GM21717 (cell line): Measurements from ENCODE around the gene HES7.
A peak's percentile ranks its signal among the peaks of the same experiment; 100 is the strongest.
"Not testable (repeated sequence)": the region's sequence is repeated elsewhere in the genome, so short reads cannot be mapped to it uniquely, and the experiment has no call there.

ENCODE experiments used
- ATAC-seq: cut with Tn5 transposase; IDR thresholded peaks from one replicate; pipeline ENCODE4 v1.9.1; 2021; ENCODE audit warnings: mild to moderate bottlenecking, moderate library complexity; ENCODE audit not compliant: unreplicated experiment

The HES7 gene

GRCh38 chr17:8105957-8106398 lies 17.9 kb downstream of the HES7 start:
- no peak for ATAC-seq

- no peak for ATAC-seq
Measured at GRCh38 chr17:8104911-8105310, 19.0 kb downstream of the HES7 start.

GRCh38 chr17:8103549-8103948 lies 20.4 kb downstream of the HES7 start:
- ATAC-seq = no peak

GRCh38 chr17:8101721-8102120 lies 22.2 kb downstream of the HES7 start:
- no peak for ATAC-seq

- ATAC-seq = no peak
Measured at GRCh38 chr17:8100763-8101162, 23.1 kb downstream of the HES7 start.

GRCh38 chr17:8100111-8100510 lies 23.8 kb downstream of the HES7 start:
- no peak for ATAC-seq

- ATAC-seq = no peak
Measured at GRCh38 chr17:8096541-8096940, 27.4 kb downstream of the HES7 start.

GRCh38 chr17:8095361-8095760 lies 28.5 kb downstream of the HES7 start:
- no peak for ATAC-seq

- no peak for ATAC-seq
Measured at GRCh38 chr17:8091033-8091687, 32.7 kb downstream of the HES7 start.

- no peak for ATAC-seq
Measured at GRCh38 chr17:8089728-8090127, 34.2 kb downstream of the HES7 start.

- ATAC-seq = no peak
Measured at GRCh38 chr17:8087952-8088230, 36.0 kb downstream of the HES7 start.

- no peak for ATAC-seq
Measured at GRCh38 chr17:8087075-8087951, 36.6 kb downstream of the HES7 start, which contains the start of gene ALOX12B. Gene ALOX12B (minus strand): TSS chr17:8087716. CDS start chr17:8087442, 274 bp downstream.

- no peak for ATAC-seq
Measured at GRCh38 chr17:8084250-8084649, 39.7 kb downstream of the HES7 start.

GRCh38 chr17:8082292-8082691 lies 41.6 kb downstream of the HES7 start:
- ATAC-seq = no peak

- no peak for ATAC-seq
Measured at GRCh38 chr17:8081876-8082275, 42.0 kb downstream of the HES7 start.

- no peak for ATAC-seq
Measured at GRCh38 chr17:8080799-8081219, 43.1 kb downstream of the HES7 start.

GRCh38 chr17:8080208-8080798 lies 43.6 kb downstream of the HES7 start:
- no peak for ATAC-seq

- ATAC-seq = peak; percentile 58
Measured at GRCh38 chr17:8079291-8080207, 44.4 kb downstream of the HES7 start.

GRCh38 chr17:8077939-8078338 lies 46.0 kb downstream of the HES7 start:
- not testable (repeated sequence) for ATAC-seq

- ATAC-seq = no peak
Measured at GRCh38 chr17:8076502-8077266, 47.2 kb downstream of the HES7 start.
